Calu3 (cell line): ENCODE results near the gene RNASE8. TPM values are rescaled to one million over a fixed set of nuclear protein-coding genes. Genes with fewer than 3 reads are reported as not detected.

Source experiments
- BruUV-seq: library from RNA; stranded (reverse); fragments of 400-500 nt; replicated peaks from 2 replicates; lab custom pipeline; 2021; lab: Mats Ljungman, UMichigan
- CTCF ChIA-PET: fragments of 300-600 bp; sonication (Branson Sonifier 250); formaldehyde crosslinking; loops from one replicate; lab custom pipeline; 2022; ENCODE audit warnings: antibody characterized with exemption; lab: Charles Lee
- DNase-seq: peaks from one replicate; pipeline ENCODE4 v3.0.0; 2022
- H3K27ac Mint-ChIP-seq: one replicate; pipeline ENCODE4 v1.8.0; 2022; ENCODE audit warnings: mixed read lengths; ENCODE audit not compliant: unreplicated experiment
- H3K27me3 Mint-ChIP-seq: one replicate; pipeline ENCODE4 v1.8.0; 2022; ENCODE audit warnings: mixed read lengths; ENCODE audit not compliant: unreplicated experiment
- H3K36me3 Mint-ChIP-seq: one replicate; pipeline ENCODE4 v1.8.0; 2022; ENCODE audit warnings: mild to moderate bottlenecking, moderate library complexity, mixed read lengths; ENCODE audit not compliant: insufficient read depth, unreplicated experiment
- H3K4me1 Mint-ChIP-seq: one replicate; pipeline ENCODE4 v1.8.0; 2022; ENCODE audit warnings: mild to moderate bottlenecking, low read depth, mixed read lengths; ENCODE audit not compliant: unreplicated experiment
- H3K4me3 Mint-ChIP-seq: one replicate; pipeline ENCODE4 v1.8.0; 2022; ENCODE audit warnings: mild to moderate bottlenecking, low read depth, moderate library complexity, mixed read lengths; ENCODE audit not compliant: unreplicated experiment
- H3K9me3 Mint-ChIP-seq: one replicate; pipeline ENCODE4 v1.8.0; 2022; ENCODE audit warnings: low read depth, mixed read lengths; ENCODE audit not compliant: unreplicated experiment
- CTCF ChIP-seq: fragments of 200-600 bp; IDR thresholded peaks from one replicate; pipeline ENCODE4 v1.8.0; 2022; ENCODE audit warnings: antibody characterized with exemption; ENCODE audit not compliant: unreplicated experiment
- intact Hi-C: fragments of 100-400 bp; cut with micrococcal nuclease; formaldehyde crosslinking; loops from one replicate; pipeline ENCODE4 v1.10.0; 2022; ENCODE audit not compliant: unreplicated experiment
- total RNA-seq: library from RNA; stranded (reverse); gene quantifications from 2 replicates; pipeline ENCODE4 v1.2.3, GENCODE V29; 2022

The RNASE8 gene
- total RNA-seq, 1 experiment from 2014 or later: not detected

- H3K9me3 Mint-ChIP-seq: no peaks in the 10 kb centered on the region
- no peak for DNase-seq
- no peak overlapping the region for H3K27ac Mint-ChIP-seq
- H3K27me3 Mint-ChIP-seq: peaks cover 60% of the 10 kb centered on the region
- intact Hi-C loops: no loop called here
- H3K4me3 Mint-ChIP-seq: no peak overlapping the region
- CTCF ChIA-PET: no interaction called here
- no TSS peak for BruUV-seq
- H3K4me1 Mint-ChIP-seq: no peaks in the 10 kb centered on the region
- TF ChIP-seq CTCF: no peak
- H3K36me3 Mint-ChIP-seq: no peaks in the 10 kb centered on the region
These were observed 27.1 kb upstream of the RNASE8 start for GRCh38 chr14:21030531-21030930.

- H3K27me3 Mint-ChIP-seq: peaks cover 77% of the 10 kb centered on the region
- no peak for TF ChIP-seq CTCF
- no peak overlapping the region for H3K4me3 Mint-ChIP-seq
- no peak overlapping the region for H3K27ac Mint-ChIP-seq
- CTCF ChIA-PET: interaction anchor here (0.9 kb wide), 1 partner anchor 18 kb away, joined by 4 read pairs; no protein-coding TSS in a partner anchor
- BruUV-seq: no TSS peak
- no peaks in the 10 kb centered on the region for H3K9me3 Mint-ChIP-seq
- DNase-seq: no peak
- H3K4me1 Mint-ChIP-seq: no peaks in the 10 kb centered on the region
- intact Hi-C loops: no loop called here
- H3K36me3 Mint-ChIP-seq: no peaks in the 10 kb centered on the region
These were observed 25.1 kb upstream of the RNASE8 start for GRCh38 chr14:21032326-21033132.

GRCh38 chr14:21033133-21033698 is 24.4 kb upstream of the RNASE8 start:
- Mint-ChIP-seq H3K27me3 (peaks cover 83% of the 10 kb centered on the region), H3K36me3 (no peaks in the 10 kb centered on the region), H3K27ac (no peak overlapping the region), H3K4me3 (no peak overlapping the region), H3K9me3 (no peaks in the 10 kb centered on the region), H3K4me1 (peaks cover 5% of the 10 kb centered on the region)
- TF ChIP-seq CTCF: no peak
- BruUV-seq: no TSS peak
- CTCF ChIA-PET: interaction anchor here (0.9 to 2.4 kb wide), 2 partner anchors 18 kb away, joined by 4 to 10 read pairs; no protein-coding TSS in a partner anchor
- intact Hi-C loops: no loop called here
- DNase-seq: no peak

GRCh38 chr14:21034707-21035106 is 22.9 kb upstream of the RNASE8 start, which contains the start of gene RNASE13:
Gene RNASE13, minus strand, starts transcription at chr14:21034807. Its CDS starts 519 bp downstream, at chr14:21034288.
- Mint-ChIP-seq H3K4me1 (peaks cover 14% of the 10 kb centered on the region), H3K9me3 (no peaks in the 10 kb centered on the region), H3K4me3 (no peak within 1 kb of the TSS), H3K27me3 (peaks cover 89% of the 10 kb centered on the region), H3K36me3 (no peaks in the 10 kb centered on the region), H3K27ac (no peak within 1 kb of the TSS)
- DNase-seq: no peak
- TF ChIP-seq CTCF: no peak
- CTCF ChIA-PET: interaction anchor here (2.4 kb wide), 1 partner anchor 20 kb away, joined by 10 read pairs; no protein-coding TSS in a partner anchor
- BruUV-seq: no TSS peak
- intact Hi-C loops: no loop called here
